OCI-LY7 (cell line): Measurements from ENCODE around the gene CARNS1. TPM values are rescaled to one million over a fixed set of nuclear protein-coding genes. Genes with fewer than 3 reads are reported as not detected.

Source experiments
- BruUV-seq: library from RNA; stranded (reverse); fragments of 400-500 nt; replicated peaks from 2 replicates; lab custom pipeline; 2021; lab: Mats Ljungman, UMichigan
- CTCF ChIA-PET: fragments of 300-600 bp; sonication (Branson Sonifier 250); formaldehyde crosslinking; loops from one replicate; lab custom pipeline; 2022; ENCODE audit warnings: antibody characterized with exemption; ENCODE audit not compliant: unreplicated experiment; lab: Charles Lee
- POLR2A ChIA-PET: fragments of 300-600 bp; sonication (Branson Sonifier 250); formaldehyde crosslinking; loops from one replicate; lab custom pipeline; 2022; ENCODE audit warnings: antibody characterized with exemption; lab: Charles Lee
- DNase-seq: peaks from one replicate; pipeline ENCODE4 v3.0.0-alpha.2; 2015; ENCODE audit warnings: low spot score
- H2AFZ ChIP-seq: fragments of 200-600 bp; sonication (generic), shearing (Covaris generic); 2 replicates; pipeline ENCODE4 v1.6.1; 2014; ENCODE audit warnings: mild to moderate bottlenecking, antibody characterized with exemption, low read length, moderate library complexity
- H3K27ac ChIP-seq: fragments of 200-600 bp; sonication (generic); 2 replicates; pipeline ENCODE4 v1.5.1; 2014; ENCODE audit warnings: mixed run types, low read depth, mild to moderate bottlenecking, moderate library complexity, low read length, inconsistent platforms; ENCODE audit not compliant: poor library complexity, severe bottlenecking
- H3K36me3 ChIP-seq: fragments of 200-600 bp; sonication (generic); 2 replicates; pipeline ENCODE4 v1.6.1; 2014; ENCODE audit warnings: mild to moderate bottlenecking, antibody characterized with exemption, low read length, moderate library complexity, mixed read lengths; ENCODE audit not compliant: insufficient read depth
- H3K4me1 ChIP-seq: fragments of 200-600 bp; sonication (generic); 2 replicates; pipeline ENCODE4 v1.5.1; 2014; ENCODE audit warnings: mild to moderate bottlenecking, low read length; ENCODE audit not compliant: insufficient read depth, poor library complexity, severe bottlenecking
- H3K4me2 ChIP-seq: fragments of 200-600 bp; sonication (generic); 2 replicates; pipeline ENCODE4 v1.6.1; 2014; ENCODE audit warnings: mild to moderate bottlenecking, low read length
- H3K4me3 ChIP-seq: fragments of 200-600 bp; sonication (generic); 2 replicates; pipeline ENCODE4 v1.5.1; 2014; ENCODE audit warnings: mild to moderate bottlenecking, low read depth, low read length; ENCODE audit not compliant: poor library complexity, severe bottlenecking
- H3K79me2 ChIP-seq: fragments of 200-600 bp; sonication (generic); 2 replicates; pipeline ENCODE4 v1.6.1; 2016; ENCODE audit warnings: low read depth, mild to moderate bottlenecking, low read length, moderate library complexity, mixed read lengths; ENCODE audit not compliant: insufficient read depth
- H3K9me2 ChIP-seq: fragments of 200-600 bp; sonication (generic); 2 replicates; pipeline ENCODE4 v1.6.1; 2016; ENCODE audit warnings: mild to moderate bottlenecking, low read length, mixed read lengths; ENCODE audit not compliant: insufficient read depth
- H3K9me3 ChIP-seq: fragments of 200-600 bp; sonication (generic); 2 replicates; pipeline ENCODE4 v1.6.1; 2014; ENCODE audit warnings: mild to moderate bottlenecking, mixed run types, low read length, mixed read lengths
- H4K20me1 ChIP-seq: fragments of 200-600 bp; sonication (generic); 2 replicates; pipeline ENCODE4 v1.6.1; 2014; ENCODE audit warnings: mild to moderate bottlenecking, antibody characterized with exemption, low read length, moderate library complexity, mixed read lengths; ENCODE audit not compliant: insufficient read depth
- CTCF ChIP-seq: fragments of 200-600 bp; sonication (generic); conservative IDR thresholded peaks from 2 replicates; pipeline ENCODE4 v1.5.1; 2014; ENCODE audit warnings: mild to moderate bottlenecking, antibody characterized with exemption, low read length, moderate library complexity, mixed read lengths
- EZH2phosphoT487 ChIP-seq: fragments of 200-600 bp; sonication (generic); IDR thresholded peaks from 2 replicates; pipeline ENCODE4 v1.6.1; 2018; ENCODE audit warnings: low read depth, borderline replicate concordance, mild to moderate bottlenecking, mixed run types, antibody characterized with exemption, low read length, moderate library complexity, mixed read lengths
- intact Hi-C: fragments of 100-400 bp; cut with micrococcal nuclease; formaldehyde crosslinking; loops from one replicate; pipeline ENCODE4 v1.10.0; 2022; ENCODE audit not compliant: unreplicated experiment
- total RNA-seq, 2 experiments: library from RNA; depleted of rRNA in 1 of 2; stranded (reverse); fragments of >200 nt in 1 of 2; shearing (Covaris generic) in 1 of 2; gene quantifications; 2 replicates each; pipeline ENCODE4 v1.2.3, GENCODE V29; 2014 to 2022

CARNS1 gene
- total RNA-seq, 2 experiments from 2014 or later = 0.06 to 0.21 TPM

GRCh38 chr11:67429038-67429668, 13.7 kb downstream of the CARNS1 start:
- Histone ChIP-seq H3K79me2 (peaks cover 16% of the 10 kb centered on the region; the same call in 1 of the 2 replicates), H3K27ac (peak overlapping the region; percentile 24), H3K9me2 (no peaks in the 10 kb centered on the region), H3K4me2 (peak overlapping the region; percentile 78), H4K20me1 (no peaks in the 10 kb centered on the region), H2AFZ (no peak overlapping the region), H3K4me1 (peaks cover 34% of the 10 kb centered on the region), H3K4me3 (peak overlapping the region; percentile 82), H3K36me3 (peaks cover 34% of the 10 kb centered on the region), H3K9me3 (no peaks in the 10 kb centered on the region)
- ChIA-PET CTCF (no interaction called here), POLR2A (interaction anchor here (0.6 to 1.2 kb wide), 3 partner anchors 22 to 37 kb away, joined by 3 to 4 read pairs (median 3); partner anchors contain the start of gene RAD9A)
- intact Hi-C loops = no loop called here
- peak; percentile 29 for DNase-seq
- no peak for TF ChIP-seq EZH2phosphoT487
- TF ChIP-seq CTCF = 0 out of 2 replicates have a peak, but pooled peaks have one; percentile 22
- BruUV-seq = no TSS peak

GRCh38 chr11:67429722-67430121, 14.2 kb downstream of the CARNS1 start:
- ChIA-PET POLR2A (interaction anchor here (0.6 to 1.2 kb wide), 3 partner anchors 12 to 38 kb away, joined by 3 to 4 read pairs (median 3); partner anchors contain the start of gene RAD9A), CTCF (interaction anchor here (0.6 kb wide), 1 partner anchor 26 kb away, joined by 3 read pairs; the partner anchor contains the start of gene TBC1D10C)
- no peak overlapping the region for H3K27ac ChIP-seq
- H2AFZ ChIP-seq = no peak overlapping the region
- H4K20me1 ChIP-seq = no peaks in the 10 kb centered on the region
- peaks cover 40% of the 10 kb centered on the region for H3K4me1 ChIP-seq
- intact Hi-C loops = no loop called here
- peaks cover 40% of the 10 kb centered on the region for H3K36me3 ChIP-seq
- no peak for DNase-seq
- no peak for TF ChIP-seq EZH2phosphoT487
- TF ChIP-seq CTCF = no peak
- peaks cover 16% of the 10 kb centered on the region; the same call in 1 of the 2 replicates for H3K79me2 ChIP-seq
- no peaks in the 10 kb centered on the region for H3K9me2 ChIP-seq
- H3K9me3 ChIP-seq = no peaks in the 10 kb centered on the region
- H3K4me3 ChIP-seq = peak overlapping the region; percentile 82
- BruUV-seq = TSS peak; percentile 67
- peak overlapping the region; percentile 78 for H3K4me2 ChIP-seq
